Measurements from ENCODE around the gene DEAF1.

DNA sequence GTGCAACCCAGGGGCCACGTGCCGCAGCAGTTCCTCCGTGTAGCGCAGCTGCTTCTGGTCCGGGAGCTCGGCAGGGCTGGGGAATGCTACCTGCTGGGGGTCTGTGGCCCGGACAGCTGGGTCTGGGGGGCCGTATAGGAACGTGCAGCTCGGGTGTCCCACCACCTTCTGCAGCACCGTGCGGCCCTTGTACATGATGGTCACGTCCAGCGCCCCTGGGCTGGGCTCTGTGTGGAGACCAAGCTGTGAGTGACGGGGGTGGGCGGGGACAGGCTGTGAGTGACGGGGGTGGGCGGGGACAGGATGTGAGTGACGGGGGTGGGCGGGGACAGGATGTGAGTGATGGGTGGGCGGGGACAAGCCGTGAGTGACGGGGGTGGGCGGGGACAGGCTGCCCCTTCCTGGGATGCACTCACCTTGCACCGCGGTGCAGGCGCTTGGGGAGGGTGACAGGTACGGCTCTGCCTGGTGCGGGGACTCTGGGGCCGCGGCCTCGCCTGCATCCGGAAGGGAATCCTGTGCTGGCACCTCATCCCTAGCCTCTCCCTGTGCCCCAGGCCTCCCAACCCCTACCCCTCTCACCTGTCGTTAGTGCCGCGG lies 81.6 kb downstream of the DEAF1 start:
- TF ChIP-seq, protein P1, sequence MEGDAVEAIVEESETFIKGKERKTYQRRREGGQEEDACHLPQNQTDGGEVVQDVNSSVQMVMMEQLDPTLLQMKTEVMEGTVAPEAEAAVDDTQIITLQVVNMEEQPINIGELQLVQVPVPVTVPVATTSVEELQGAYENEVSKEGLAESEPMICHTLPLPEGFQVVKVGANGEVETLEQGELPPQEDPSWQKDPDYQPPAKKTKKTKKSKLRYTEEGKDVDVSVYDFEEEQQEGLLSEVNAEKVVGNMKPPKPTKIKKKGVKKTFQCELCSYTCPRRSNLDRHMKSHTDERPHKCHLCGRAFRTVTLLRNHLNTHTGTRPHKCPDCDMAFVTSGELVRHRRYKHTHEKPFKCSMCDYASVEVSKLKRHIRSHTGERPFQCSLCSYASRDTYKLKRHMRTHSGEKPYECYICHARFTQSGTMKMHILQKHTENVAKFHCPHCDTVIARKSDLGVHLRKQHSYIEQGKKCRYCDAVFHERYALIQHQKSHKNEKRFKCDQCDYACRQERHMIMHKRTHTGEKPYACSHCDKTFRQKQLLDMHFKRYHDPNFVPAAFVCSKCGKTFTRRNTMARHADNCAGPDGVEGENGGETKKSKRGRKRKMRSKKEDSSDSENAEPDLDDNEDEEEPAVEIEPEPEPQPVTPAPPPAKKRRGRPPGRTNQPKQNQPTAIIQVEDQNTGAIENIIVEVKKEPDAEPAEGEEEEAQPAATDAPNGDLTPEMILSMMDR (IDR thresholded peaks at IDR 0.05) = no peak
- TF ChIP-seq POLR2A (IDR thresholded peaks at IDR 0.05) = no peak

Measured in lower leg skin (tissue), 3 donors.